ENCODE measurements around the gene KDM2A.

KDM2A gene

DNA sequence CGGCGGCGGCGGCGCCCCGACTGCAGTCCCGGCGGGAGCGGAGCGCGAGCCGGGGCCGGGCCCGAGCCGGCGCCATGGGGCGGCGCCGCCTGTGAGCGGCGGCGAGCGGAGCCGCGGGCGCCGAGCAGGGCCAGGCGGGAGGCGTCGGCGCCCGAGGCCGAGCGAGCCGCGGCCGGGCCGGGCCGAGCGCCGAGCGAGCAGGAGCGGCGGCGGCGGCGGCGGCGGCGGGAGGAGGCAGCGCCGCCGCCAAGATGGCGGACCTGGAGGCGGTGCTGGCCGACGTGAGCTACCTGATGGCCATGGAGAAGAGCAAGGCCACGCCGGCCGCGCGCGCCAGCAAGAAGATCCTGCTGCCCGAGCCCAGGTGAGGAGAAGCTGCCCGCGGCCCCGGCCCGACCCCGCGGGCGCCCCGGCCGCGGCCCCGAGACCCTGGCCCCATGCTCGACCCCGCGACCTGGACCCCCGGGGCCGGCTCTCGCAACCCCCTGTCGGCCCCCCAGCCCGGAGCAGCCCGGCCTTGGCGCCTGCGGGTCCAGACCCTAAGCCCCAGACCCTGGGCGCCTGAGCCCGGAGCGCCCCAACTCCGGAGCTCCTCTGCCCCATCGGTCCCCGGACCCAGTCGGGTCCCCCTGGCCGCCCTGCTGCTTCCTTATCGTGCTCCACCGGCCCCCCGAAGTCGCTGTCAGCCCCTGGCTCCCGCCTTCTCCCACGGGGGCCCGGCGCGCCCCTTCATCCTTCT, 147.6 kb downstream of the KDM2A start, which contains the start of gene GRK2:
Gene GRK2, plus strand, starts transcription at position 25 of the 739 bp plus-strand sequence. Its CDS starts 227 bp downstream, at position 252.
- DNase-seq (ENCODE audit: low read depth) = peak; percentile 49
- H3K4me3 ChIP-seq (ENCODE audit: low read depth, low read length) = peak within 1 kb of the TSS; percentile 74
- TF ChIP-seq, protein P1, sequence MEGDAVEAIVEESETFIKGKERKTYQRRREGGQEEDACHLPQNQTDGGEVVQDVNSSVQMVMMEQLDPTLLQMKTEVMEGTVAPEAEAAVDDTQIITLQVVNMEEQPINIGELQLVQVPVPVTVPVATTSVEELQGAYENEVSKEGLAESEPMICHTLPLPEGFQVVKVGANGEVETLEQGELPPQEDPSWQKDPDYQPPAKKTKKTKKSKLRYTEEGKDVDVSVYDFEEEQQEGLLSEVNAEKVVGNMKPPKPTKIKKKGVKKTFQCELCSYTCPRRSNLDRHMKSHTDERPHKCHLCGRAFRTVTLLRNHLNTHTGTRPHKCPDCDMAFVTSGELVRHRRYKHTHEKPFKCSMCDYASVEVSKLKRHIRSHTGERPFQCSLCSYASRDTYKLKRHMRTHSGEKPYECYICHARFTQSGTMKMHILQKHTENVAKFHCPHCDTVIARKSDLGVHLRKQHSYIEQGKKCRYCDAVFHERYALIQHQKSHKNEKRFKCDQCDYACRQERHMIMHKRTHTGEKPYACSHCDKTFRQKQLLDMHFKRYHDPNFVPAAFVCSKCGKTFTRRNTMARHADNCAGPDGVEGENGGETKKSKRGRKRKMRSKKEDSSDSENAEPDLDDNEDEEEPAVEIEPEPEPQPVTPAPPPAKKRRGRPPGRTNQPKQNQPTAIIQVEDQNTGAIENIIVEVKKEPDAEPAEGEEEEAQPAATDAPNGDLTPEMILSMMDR (conservative IDR thresholded peaks at IDR 0.05; ENCODE audit: low read depth, low read length) = no peak

DNA sequence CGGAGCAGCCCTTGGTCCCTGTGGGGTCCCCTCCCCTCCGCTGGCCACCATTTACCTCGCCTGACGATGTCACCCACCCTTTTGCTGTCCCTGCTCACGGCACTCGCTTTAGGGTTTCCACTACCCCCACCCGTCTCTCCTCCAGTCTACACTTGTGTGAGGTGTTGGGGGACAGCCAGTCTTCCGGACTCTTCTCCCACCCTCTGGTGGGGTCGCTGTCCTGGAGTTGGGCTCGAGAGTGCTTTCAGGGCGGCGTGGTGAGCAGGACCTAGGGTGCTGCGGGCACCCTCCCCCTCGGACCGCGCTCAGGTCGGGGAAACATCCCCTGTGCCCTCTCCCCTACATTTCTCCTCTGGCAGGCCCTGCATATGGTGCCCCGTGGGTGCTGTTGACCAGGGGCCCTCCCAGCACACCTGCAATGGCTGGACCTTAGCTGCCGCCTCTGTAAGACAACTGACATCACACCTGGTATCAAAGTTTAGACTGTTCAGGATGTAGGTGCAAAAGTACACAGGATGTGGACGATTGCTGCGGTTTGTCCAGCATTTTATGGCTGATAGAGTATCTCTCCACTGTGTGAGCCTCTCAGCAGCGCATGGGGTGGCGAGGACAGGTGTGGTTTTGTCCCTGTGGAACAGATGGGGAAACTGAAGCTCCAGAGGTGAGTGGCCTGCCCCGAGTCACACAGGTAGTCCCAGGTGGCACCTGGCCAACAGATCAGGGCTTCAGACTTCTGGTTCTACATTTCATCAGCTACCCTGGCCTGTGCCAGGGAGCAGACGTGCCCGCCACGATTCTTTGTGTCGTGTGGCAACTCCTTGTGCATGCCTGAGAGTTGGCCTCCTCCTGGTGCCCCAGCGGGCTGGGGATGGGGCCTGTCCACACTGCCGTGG, 148.4 kb downstream of the KDM2A start:
- DNase-seq (ENCODE audit: low read depth) = no peak
- TF ChIP-seq, protein P1 (conservative IDR thresholded peaks at IDR 0.05; ENCODE audit: low read depth, low read length) = no peak
- H3K4me3 ChIP-seq (ENCODE audit: low read depth, low read length) = peak overlapping the region; percentile 74

- TF ChIP-seq, protein P1 (conservative IDR thresholded peaks at IDR 0.05; ENCODE audit: low read depth, low read length) = no peak
- DNase-seq (ENCODE audit: low read depth) = no peak
- peak overlapping the region; percentile 74 for H3K4me3 ChIP-seq (ENCODE audit: low read depth, low read length)
These were observed 149.3 kb downstream of the KDM2A start for GRCh38 chr11:67268081-67268961.

GRCh38 chr11:67268962-67269268, 149.9 kb downstream of the KDM2A start:
- no peak for DNase-seq (ENCODE audit: low read depth)
- H3K4me3 ChIP-seq (ENCODE audit: low read depth, low read length) = no peak overlapping the region
- TF ChIP-seq, protein P1 (conservative IDR thresholded peaks at IDR 0.05; ENCODE audit: low read depth, low read length) = no peak

- TF ChIP-seq, protein P1 (conservative IDR thresholded peaks at IDR 0.05; ENCODE audit: low read depth, low read length) = no peak
- no peak for DNase-seq (ENCODE audit: low read depth)
- peak overlapping the region; percentile 39 for H3K4me3 ChIP-seq (ENCODE audit: low read depth, low read length)
These were observed 150.6 kb downstream of the KDM2A start for GRCh38 chr11:67269401-67270255.

All from choroid plexus epithelial cell (primary cell).